Measurements from ENCODE around the gene MAP3K13. TPM values are rescaled to one million over a fixed set of nuclear protein-coding genes. Genes with fewer than 3 reads are reported as not detected.

MAP3K13 gene
- total RNA-seq, 2 donors from 2014 or later = 10.7 to 17.7 TPM

DNA sequence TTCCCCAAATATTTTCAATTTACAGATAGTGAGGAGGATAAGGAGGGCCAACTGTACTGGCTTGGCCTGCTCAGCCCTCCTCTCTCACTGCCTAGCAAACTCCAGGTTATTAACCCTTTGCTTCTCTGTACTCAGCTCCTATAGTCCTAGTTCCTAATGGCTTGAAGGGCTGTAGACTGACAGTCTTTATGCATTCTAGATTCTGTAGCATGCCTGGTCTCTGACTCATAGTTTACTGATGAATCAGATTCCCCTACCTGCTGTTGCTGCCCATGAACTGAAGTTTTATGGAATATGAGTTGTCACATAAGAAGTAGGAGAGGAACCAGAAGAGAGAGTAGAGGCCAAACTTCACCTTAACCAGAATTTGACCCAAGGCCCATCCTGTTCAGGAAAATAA is 27.1 kb upstream of the MAP3K13 start:
- ATAC-seq (peak; percentile 76 to 80), DNase-seq (ENCODE audit: low spot score in 2 of 2) (no peak)
- H3K9me3 Mint-ChIP-seq = no peaks in the 10 kb centered on the region
- H3K36me3 Mint-ChIP-seq = no peaks in the 10 kb centered on the region
- H3K27ac Mint-ChIP-seq = peak overlapping the region in 1 of 2 donors; percentile 90

DNA sequence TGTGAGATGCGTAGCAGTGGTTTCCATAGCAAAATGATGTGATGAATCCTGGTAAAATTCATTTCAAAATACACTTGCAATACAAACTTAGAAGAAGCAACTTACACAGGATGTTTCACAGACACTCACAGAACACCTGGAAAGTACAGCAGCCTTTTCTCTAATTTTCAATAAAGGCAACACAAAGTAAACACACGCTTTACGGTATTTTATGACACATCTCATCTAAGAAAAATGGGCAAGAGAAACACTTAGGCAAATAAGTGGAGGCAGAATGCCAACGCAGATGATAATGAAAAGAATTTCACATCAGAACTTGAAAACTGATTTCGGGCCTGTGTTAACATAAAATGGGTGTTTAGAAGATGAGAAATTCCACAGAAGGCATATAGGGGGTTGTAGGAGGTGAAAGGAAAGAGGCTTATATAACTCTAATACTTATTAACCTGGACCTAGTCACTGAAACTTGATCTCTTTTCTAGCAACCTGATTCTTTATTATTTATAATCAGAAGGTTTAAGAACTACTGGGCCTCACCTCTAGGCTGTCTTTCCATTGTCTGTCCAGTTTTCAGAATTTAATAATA is 25.6 kb upstream of the MAP3K13 start:
- Mint-ChIP-seq H3K9me3 (no peaks in the 10 kb centered on the region), H3K27ac (no peak overlapping the region), H3K36me3 (no peaks in the 10 kb centered on the region)
- ATAC-seq (no peak), DNase-seq (ENCODE audit: low spot score in 2 of 2) (no peak)

DNA sequence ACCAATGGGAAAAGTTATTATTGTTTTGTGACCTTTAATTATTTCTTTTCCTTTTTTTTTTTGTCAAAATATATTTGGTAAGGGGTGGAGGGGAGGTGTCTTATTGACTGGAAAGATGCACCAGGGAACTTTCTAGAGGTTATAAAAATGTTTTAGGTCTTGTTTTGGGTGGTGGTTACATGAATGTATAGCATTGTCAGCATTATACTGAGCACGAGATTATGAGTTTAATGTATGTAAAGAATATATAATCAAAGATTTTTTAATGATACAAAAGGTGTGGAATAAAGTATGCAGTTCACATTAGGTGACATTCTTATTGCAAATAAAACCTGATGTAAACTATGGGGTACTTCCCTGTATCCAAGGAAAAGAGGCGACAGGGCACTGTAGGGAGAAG is 23.0 kb upstream of the MAP3K13 start:
- Mint-ChIP-seq H3K27ac (no peak overlapping the region), H3K36me3 (no peaks in the 10 kb centered on the region), H3K9me3 (no peaks in the 10 kb centered on the region)
- ATAC-seq (no peak), DNase-seq (ENCODE audit: low spot score in 2 of 2) (no peak)

DNA sequence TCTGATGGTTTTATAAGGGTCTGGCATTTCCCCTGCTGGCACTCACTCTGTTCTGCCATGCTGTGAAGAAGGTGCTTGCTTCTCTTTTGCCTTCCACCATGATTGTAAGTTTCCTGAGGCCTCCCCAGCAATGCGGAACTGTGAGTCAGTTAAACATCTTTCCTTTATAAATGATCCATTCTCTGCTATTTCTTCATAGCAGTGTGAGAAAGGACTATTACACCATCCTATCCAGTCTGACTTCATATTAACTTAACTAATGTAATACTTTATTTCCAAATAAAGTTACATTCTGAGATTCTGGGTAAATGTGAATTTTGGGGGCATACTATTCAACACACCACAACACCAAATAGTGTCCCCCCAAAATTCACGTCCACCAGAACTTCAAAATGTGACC is 22.2 kb upstream of the MAP3K13 start:
- DNase-seq (ENCODE audit: low spot score in 2 of 2) (no peak), ATAC-seq (no peak)
- H3K9me3 Mint-ChIP-seq = no peaks in the 10 kb centered on the region
- no peak overlapping the region for H3K27ac Mint-ChIP-seq
- no peaks in the 10 kb centered on the region for H3K36me3 Mint-ChIP-seq

DNA sequence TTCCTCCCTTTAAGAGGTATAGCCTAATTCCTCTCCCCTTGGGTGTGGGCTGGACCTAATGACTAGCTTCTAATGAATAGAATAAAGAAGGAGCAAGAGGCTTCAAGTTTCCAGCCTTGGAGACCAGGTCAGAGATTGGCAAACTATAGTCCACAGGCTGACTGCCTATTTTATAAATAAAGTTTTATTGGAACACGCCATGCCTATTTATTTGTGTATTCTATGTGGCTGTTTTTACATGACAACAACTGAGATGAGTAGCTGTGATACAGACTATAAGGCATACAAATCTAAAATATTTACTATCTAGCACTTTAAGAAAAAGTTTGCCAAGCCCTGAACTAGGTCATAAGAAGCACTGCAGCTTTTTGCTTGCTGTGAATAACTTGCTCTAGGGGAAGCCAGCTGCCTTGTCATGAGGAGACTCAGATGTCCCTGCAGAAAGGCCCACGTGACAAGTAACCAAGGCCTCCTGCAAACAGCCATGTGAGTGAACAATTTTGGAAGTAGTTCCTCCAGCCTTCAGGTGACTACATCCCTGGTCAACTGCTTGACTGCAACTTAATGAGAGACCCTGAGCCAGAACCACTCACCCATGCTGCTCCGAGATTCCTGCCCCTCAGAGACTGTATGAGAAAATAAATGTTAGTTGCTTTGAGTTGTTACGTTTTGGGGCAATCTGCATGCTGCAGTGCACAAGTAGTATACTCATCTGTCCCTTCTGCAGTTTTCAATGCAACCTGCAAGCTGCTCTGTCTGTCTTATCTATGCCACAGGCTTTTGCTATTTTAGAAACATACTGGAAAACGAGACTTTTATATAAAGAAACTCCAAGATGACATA is 21.1 kb upstream of the MAP3K13 start:
- ATAC-seq = no peak
- no peak for DNase-seq (ENCODE audit: low spot score in 2 of 2)
- Mint-ChIP-seq H3K27ac (no peak overlapping the region), H3K36me3 (no peaks in the 10 kb centered on the region), H3K9me3 (no peaks in the 10 kb centered on the region)

DNA sequence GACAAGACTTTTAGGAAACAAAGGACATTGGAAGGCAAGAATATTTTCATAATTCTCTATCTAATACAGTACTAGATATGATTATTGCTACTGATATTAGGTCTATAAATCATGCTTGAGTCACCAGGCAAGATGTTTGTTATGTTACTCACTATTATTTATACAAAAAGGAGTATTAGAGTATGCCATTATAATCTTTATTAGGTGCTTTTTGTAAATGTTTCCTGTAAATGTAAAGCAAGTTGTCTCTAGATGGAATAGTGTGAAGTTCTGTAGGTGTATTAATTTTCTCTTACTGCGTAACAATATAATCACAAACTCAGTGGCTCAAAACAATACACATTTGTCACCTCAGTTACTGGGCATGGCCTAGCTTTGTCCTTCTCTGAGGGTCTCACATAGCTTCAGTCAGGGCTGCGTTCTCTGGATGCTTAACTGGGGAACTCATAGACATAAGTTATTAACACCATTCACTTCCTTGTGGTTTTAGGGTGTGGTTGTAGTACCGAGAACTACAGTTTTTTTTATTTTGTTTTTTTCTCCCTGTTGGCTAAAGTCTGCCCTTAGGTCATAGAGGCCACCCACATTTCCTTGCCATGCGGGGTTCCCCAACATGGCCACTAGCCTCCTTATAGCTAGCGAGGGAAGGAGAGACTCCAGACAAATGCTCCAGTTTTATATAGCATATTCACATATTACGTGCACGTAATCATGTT is 20.3 kb upstream of the MAP3K13 start:
- Mint-ChIP-seq H3K9me3 (no peaks in the 10 kb centered on the region), H3K27ac (no peak overlapping the region), H3K36me3 (no peaks in the 10 kb centered on the region)
- ATAC-seq (no peak), DNase-seq (ENCODE audit: low spot score in 2 of 2) (no peak)

DNA sequence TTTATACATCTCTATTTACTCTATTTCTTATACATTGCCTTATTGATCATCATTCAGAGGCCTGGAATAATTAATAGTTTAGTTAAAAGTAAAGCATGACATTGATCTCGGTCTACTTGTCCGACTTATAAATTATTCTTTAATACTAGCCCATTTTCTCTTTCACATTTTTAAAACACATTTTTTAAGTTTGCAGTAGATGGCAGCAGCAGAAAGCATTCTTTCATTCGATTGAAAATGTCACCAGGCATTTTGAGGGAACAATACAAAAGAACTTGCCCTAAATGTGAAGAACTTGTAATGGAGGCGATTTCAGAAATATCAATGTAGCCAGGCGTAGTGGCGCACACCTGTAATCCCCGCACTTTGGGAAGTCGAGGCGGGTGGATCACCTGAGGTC is 15.5 kb upstream of the MAP3K13 start:
- ATAC-seq (no peak), DNase-seq (ENCODE audit: low spot score in 2 of 2) (no peak)
- Mint-ChIP-seq H3K9me3 (no peaks in the 10 kb centered on the region), H3K36me3 (no peaks in the 10 kb centered on the region), H3K27ac (no peak overlapping the region)

DNA sequence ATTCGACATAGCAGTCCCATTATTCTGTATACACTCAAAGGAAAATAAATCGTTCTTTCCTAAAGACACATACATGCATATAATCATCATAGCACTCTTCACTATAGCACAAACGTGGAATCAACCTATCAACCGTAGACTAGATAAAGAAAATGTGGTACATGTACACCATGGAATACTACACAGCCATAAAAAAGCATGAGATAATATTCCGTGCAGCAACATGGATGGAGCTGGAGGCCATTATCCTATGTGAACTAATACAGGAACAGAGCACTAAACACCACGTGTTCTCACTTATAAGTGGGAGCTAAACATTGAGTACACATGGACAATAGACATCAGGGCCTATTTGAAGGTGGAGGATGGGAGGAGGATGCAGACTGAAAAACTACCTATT is 12.1 kb upstream of the MAP3K13 start:
- DNase-seq (ENCODE audit: low spot score in 2 of 2) = no peak
- ATAC-seq = no peak
- no peaks in the 10 kb centered on the region for H3K36me3 Mint-ChIP-seq
- no peaks in the 10 kb centered on the region for H3K9me3 Mint-ChIP-seq
- no peak overlapping the region for H3K27ac Mint-ChIP-seq

DNA sequence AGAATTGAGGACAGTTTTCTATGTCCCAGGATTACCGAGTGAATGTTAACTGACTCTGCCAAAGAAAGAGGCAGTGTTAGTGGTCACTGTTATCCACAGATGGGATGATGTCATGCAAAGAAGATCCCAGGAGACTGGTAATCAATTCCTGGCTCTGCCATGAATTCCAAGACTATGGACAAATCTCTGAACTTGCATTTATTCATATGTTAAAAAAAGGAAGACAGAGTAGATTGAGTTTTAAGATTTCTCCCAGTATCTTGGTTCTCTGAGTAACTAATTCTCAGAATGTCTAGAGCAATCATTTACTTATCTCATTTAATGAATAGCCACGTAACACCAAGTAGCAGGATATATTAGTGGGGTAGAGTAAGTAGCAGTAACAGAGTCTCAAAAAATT is 11.5 kb upstream of the MAP3K13 start:
- H3K9me3 Mint-ChIP-seq = no peaks in the 10 kb centered on the region
- H3K36me3 Mint-ChIP-seq = no peaks in the 10 kb centered on the region
- no peak for DNase-seq (ENCODE audit: low spot score in 2 of 2)
- no peak for ATAC-seq
- no peak overlapping the region for H3K27ac Mint-ChIP-seq

DNA sequence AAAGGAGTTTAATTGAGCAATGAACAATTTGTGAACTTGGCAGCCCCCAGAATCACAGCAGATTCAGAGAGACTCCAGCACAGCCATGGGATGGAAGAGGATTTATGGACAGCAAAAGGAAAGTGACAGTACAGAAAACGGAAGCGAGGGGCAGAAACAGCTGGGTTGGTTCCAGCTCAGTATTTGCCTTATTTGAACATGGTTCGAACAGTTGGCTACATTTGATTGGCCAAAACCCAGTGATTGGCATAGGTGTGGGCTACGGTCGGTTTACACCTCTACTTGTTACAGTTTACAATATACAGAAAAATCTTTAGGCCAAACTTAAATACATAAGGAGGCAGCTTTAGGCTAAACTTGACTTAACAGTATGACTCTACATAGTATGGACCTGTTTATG is 9.7 kb upstream of the MAP3K13 start:
- ATAC-seq = no peak
- no peaks in the 10 kb centered on the region for H3K36me3 Mint-ChIP-seq
- DNase-seq (ENCODE audit: low spot score in 2 of 2) = no peak
- H3K27ac Mint-ChIP-seq = no peak overlapping the region
- H3K9me3 Mint-ChIP-seq = no peaks in the 10 kb centered on the region

DNA sequence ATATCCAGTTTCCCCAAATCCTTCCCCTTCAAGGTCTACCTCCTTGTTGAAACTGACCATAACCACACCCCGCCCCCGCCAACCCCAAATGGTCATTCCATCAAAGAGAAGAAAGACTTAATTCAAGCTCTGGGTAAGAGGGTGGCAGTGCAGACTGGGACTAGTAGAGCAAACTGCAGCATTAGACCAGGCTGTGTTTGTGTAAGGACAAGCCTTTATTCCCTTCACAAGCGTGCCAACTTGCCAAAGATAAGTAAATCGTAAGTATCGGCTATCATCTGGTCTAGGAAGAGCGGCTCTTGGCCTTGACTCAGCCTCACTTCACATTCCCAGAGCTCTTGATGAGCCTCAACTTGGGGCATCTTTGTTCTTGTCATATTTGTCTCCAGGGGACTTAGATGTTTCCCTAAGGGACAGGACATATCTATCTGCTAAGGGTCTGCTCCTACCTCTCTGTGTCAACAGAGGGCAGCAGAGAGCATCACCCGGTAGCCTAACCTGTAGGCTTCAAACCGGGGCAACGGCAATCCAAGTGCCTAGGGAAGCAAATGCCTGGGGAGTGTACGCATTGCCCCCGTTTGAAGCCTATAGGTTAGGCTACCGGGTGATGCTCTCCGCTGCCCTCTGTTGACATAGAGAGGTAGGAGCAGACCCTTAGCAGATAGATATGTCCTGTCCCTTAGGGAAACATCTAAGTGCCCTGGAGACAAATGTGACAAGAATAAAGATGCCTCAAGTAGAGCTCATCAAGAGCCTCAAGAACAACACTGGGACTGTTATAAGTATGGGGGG is 8.9 kb upstream of the MAP3K13 start:
- peak; percentile 63 to 81 for DNase-seq (ENCODE audit: low spot score in 2 of 2)
- Mint-ChIP-seq H3K9me3 (no peaks in the 10 kb centered on the region), H3K27ac (no peak overlapping the region), H3K36me3 (no peaks in the 10 kb centered on the region)
- ATAC-seq = peak; percentile 96 to 100

DNA sequence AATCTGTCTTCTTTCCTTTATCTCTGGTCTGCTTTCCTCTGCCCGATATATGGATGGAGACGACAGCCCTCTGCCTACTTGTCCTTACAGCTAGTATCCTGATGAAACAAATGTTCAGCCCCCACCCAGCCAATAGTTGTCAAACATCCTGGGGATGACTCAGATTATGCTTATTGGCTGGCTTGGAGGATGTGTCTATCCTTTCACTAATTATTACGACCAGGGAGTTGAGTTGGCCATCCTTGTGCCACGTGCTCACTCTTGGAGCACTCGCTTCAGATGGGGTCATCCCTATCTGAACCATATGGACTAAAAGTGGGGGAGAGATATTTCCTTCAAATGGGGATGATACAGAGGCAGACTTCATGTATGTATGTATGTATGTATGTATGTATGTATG is 6.4 kb upstream of the MAP3K13 start:
- Mint-ChIP-seq H3K27ac (no peak overlapping the region), H3K36me3 (no peaks in the 10 kb centered on the region), H3K9me3 (no peaks in the 10 kb centered on the region)
- no peak for ATAC-seq
- DNase-seq (ENCODE audit: low spot score in 2 of 2) = no peak

DNA sequence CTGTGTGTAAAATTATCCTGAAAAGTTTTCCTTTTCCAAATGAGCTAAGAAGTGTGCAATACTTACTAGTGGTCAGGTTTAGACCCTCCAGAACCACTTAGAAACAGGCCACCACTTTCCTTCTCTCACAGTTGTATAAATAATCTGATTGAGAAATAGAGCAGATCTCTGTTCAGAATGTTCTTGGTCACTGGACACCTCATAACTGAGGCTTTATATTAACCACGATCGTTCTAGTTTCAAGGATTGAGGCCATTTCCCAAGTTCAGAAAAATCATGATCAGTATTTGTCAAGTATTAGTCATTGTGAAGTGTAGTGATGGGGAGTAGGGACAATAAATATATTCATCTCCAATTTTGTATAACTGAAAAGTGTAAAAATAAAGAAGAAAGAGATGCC is 1.0 kb upstream of the MAP3K13 start:
- Mint-ChIP-seq H3K36me3 (no peaks in the 10 kb centered on the region), H3K9me3 (no peaks in the 10 kb centered on the region), H3K27ac (no peak overlapping the region)
- no peak for ATAC-seq
- no peak for DNase-seq (ENCODE audit: low spot score in 2 of 2)

DNA sequence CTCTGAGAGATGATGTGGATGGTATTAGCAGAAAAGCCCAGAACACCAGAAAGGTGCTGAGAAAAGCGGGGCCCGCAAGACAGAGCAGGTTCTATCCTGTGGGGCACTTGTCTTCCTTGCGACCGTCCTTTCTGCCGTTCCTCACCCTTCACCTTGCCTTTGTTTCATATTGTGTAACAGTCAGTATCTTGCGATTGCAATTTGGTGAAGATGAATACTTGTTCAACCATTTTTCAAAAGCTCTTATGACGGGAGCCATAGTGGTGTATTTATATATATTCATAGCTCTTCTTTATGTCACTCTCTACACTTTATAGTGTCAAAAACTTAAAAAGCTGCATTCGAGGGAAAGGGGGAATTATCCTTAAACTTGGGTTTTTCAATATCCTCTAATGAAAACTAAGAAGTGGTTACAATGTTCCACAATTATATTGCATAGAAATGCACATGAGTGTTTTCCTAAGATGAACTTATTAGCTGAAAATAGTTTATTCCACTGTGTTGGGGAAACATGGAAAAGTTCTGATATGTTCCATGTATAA is 797 bp downstream of the MAP3K13 start:
- DNase-seq (ENCODE audit: low spot score in 2 of 2) = no peak
- H3K36me3 Mint-ChIP-seq = no peaks in the 10 kb centered on the region

DNA sequence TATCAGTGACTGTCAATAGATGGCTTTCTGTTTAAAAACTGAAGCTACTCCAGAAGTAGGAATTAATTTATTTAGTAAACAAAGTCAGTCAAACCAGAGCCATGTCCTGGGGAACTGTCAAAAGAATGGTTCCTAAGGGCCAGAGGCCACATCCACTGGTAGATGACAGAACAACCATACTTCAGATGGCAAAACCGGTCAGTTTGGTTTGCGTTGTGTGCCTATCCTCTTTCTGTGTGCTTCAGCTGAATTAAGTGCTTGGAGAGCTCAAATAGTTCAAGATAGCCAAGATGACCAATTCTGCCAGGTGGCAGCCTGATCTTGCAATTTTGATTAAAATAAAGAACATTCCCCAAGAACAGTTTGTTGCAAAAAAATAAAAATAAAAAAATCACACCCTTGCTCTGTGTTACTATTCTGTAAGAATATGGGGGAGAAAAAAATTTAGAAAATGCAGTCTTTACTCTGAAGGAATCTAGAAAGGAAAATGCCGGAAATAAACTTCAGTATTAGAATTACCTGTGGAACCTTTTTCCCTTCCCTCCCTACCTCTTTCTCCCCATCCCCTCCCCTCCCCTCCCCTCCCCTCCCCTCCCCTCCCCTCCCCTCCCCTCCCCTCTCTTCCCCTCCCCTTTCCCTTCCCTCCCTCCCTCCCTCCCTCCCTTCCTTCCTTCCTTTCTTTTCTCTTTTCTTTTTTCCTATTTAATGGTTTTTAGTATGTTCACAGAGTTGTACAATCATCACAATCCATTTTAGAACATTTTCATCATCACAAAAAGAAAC is 2.5 kb downstream of the MAP3K13 start:
- no peak for ATAC-seq
- DNase-seq (ENCODE audit: low spot score in 2 of 2) = no peak
- Mint-ChIP-seq H3K27ac (no peak overlapping the region), H3K9me3 (no peaks in the 10 kb centered on the region), H3K36me3 (no peaks in the 10 kb centered on the region)

More for the DNA sequence above, 797 bp downstream of the MAP3K13 start:
- H3K27ac Mint-ChIP-seq = no peak overlapping the region
- H3K9me3 Mint-ChIP-seq = no peaks in the 10 kb centered on the region
- ATAC-seq = peak; percentile 20 to 51

DNA sequence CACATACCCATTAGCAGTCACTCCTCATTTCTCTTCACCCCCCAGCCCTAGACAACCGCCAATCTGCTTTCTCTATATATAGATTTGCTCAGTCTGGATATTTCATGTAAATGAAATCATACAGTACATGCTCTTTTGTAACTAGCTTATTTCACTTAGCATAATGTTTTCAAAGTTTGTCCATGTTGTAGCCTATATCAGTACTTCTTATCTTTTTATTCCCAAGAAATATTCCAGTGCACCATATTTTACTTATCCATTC is 3.1 kb downstream of the MAP3K13 start:
- Mint-ChIP-seq H3K36me3 (no peaks in the 10 kb centered on the region), H3K27ac (no peak overlapping the region), H3K9me3 (no peaks in the 10 kb centered on the region)

More for the DNA sequence above, 3.1 kb downstream of the MAP3K13 start:
- ATAC-seq (no peak), DNase-seq (ENCODE audit: low spot score in 2 of 2) (no peak)
